Loucy (cell line): ENCODE results near the gene MRPL28.
"Not testable (repeated sequence)": the region's sequence is repeated elsewhere in the genome, so short reads cannot be mapped to it uniquely, and the experiment has no call there.

ENCODE experiments used
- H2AFZ ChIP-seq: fragments of 200-600 bp; sonication (generic); 2 replicates; pipeline ENCODE4 v1.6.0; 2016; ENCODE audit warnings: antibody characterized with exemption, mild to moderate bottlenecking, low read length, moderate library complexity
- H3F3A ChIP-seq: fragments of 200-600 bp; 2 replicates; pipeline ENCODE4 v1.6.0; 2016; ENCODE audit warnings: antibody characterized with exemption, low read depth, mild to moderate bottlenecking
- H3K27me3 ChIP-seq: fragments of 200-600 bp; sonication (generic); 2 replicates; pipeline ENCODE4 v1.6.1; 2014; ENCODE audit warnings: low read length, mild to moderate bottlenecking; ENCODE audit not compliant: insufficient read depth, poor library complexity, severe bottlenecking
- H3K36me3 ChIP-seq: fragments of 200-600 bp; sonication (generic); 2 replicates; pipeline ENCODE4 v1.6.1; 2016; ENCODE audit warnings: low read length; ENCODE audit not compliant: insufficient read depth
- H3K4me1 ChIP-seq: fragments of 200-600 bp; sonication (generic); 2 replicates; pipeline ENCODE4 v1.5.1; 2014; ENCODE audit warnings: low read length, mild to moderate bottlenecking; ENCODE audit not compliant: insufficient read depth, poor library complexity, severe bottlenecking
- H3K4me2 ChIP-seq: fragments of 200-600 bp; sonication (generic); 2 replicates; pipeline ENCODE4 v1.6.0; 2014; ENCODE audit warnings: antibody characterized with exemption, low read length, low read depth, mild to moderate bottlenecking; ENCODE audit not compliant: poor library complexity, severe bottlenecking
- H3K4me3 ChIP-seq: fragments of 200-600 bp; sonication (generic); 2 replicates; pipeline ENCODE4 v1.5.1; 2014; ENCODE audit warnings: low read length, mild to moderate bottlenecking, mixed read lengths; ENCODE audit not compliant: poor library complexity, severe bottlenecking
- H3K79me2 ChIP-seq: fragments of 200-600 bp; sonication (generic); 2 replicates; pipeline ENCODE4 v1.6.1; 2014; ENCODE audit warnings: low read length; ENCODE audit not compliant: insufficient read depth
- H3K9ac ChIP-seq: fragments of 200-600 bp; sonication (generic); 2 replicates; pipeline ENCODE4 v1.6.0; 2014; ENCODE audit warnings: mild to moderate bottlenecking, low read depth, low read length, moderate library complexity; ENCODE audit not compliant: poor library complexity, severe bottlenecking
- H3K9me2 ChIP-seq: fragments of 200-600 bp; sonication (generic); replicated peaks from 2 replicates; pipeline ENCODE4 v1.6.1; 2016; ENCODE audit warnings: low read depth, low read length, mixed read lengths
- H3K9me3 ChIP-seq: fragments of 200-600 bp; sonication (generic); 2 replicates; pipeline ENCODE4 v1.6.1; 2014; ENCODE audit warnings: mild to moderate bottlenecking, antibody characterized with exemption, low read length, low read depth; ENCODE audit not compliant: insufficient read depth
- H4K20me1 ChIP-seq: fragments of 200-600 bp; sonication (generic); 2 replicates; pipeline ENCODE4 v1.6.0; 2014; ENCODE audit warnings: antibody characterized with exemption, low read length, mild to moderate bottlenecking; ENCODE audit not compliant: insufficient read depth, poor library complexity, severe bottlenecking
- EZH2phosphoT487 ChIP-seq: fragments of 200-600 bp; IDR thresholded peaks from 2 replicates; pipeline ENCODE4 v1.6.1; 2018; ENCODE audit warnings: antibody characterized with exemption, mild to moderate bottlenecking, moderate library complexity, borderline replicate concordance
- TF ChIP-seq, protein P1 (sequence below): fragments of 200-600 bp; sonication (generic); conservative IDR thresholded peaks from 2 replicates; pipeline ENCODE4 v1.5.1; 2014; ENCODE audit warnings: mild to moderate bottlenecking, antibody characterized with exemption, low read length

MRPL28 gene

DNA sequence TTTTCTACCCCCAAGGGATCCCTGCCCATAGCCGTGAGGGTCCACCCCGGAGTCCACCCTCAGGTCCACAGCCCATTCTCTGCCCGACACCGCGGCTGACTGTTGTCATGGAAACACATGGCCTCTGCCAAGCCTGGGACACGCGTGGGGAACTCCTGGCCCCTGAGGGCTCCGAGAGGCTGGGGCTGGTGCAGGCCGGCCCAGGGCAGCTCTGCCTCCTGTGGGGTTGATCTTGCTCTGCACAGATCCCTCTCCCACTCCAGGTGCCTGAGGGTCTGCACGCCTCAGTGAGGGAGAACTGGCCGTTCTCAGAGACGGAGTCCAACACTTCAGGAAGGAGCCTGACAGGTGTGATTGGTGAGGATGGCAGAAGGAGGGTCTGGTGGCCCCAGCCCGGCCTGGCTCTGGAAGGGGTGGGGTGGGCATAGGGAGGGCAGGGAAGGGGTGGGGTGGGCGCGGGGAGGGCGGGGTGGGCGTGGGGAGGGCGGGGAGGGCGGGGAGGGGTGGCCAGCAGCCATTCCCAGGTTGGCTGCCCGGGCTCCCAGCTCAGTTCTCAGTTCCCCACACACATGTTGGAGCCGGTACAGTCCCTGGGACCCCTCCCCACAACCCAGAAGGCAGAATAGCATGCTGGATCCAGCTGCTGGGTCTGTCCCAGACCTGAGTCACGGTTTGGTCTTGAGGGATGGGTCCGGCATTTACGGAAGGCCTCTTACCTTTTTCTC is 6.4 kb downstream of the MRPL28 start:
- H3F3A ChIP-seq = no peaks in the 10 kb centered on the region
- no peaks in the 10 kb centered on the region; the same call in 1 of the 2 replicates for H3K36me3 ChIP-seq
- no peaks in the 10 kb centered on the region for H3K9me2 ChIP-seq
- no peak overlapping the region for H3K9ac ChIP-seq
- no peaks in the 10 kb centered on the region for H3K79me2 ChIP-seq
- H3K9me3 ChIP-seq = no peaks in the 10 kb centered on the region
- no peaks in the 10 kb centered on the region for H4K20me1 ChIP-seq
- no peak overlapping the region for H3K4me2 ChIP-seq
- H3K27me3 ChIP-seq = no peaks in the 10 kb centered on the region
- TF ChIP-seq, protein P1, sequence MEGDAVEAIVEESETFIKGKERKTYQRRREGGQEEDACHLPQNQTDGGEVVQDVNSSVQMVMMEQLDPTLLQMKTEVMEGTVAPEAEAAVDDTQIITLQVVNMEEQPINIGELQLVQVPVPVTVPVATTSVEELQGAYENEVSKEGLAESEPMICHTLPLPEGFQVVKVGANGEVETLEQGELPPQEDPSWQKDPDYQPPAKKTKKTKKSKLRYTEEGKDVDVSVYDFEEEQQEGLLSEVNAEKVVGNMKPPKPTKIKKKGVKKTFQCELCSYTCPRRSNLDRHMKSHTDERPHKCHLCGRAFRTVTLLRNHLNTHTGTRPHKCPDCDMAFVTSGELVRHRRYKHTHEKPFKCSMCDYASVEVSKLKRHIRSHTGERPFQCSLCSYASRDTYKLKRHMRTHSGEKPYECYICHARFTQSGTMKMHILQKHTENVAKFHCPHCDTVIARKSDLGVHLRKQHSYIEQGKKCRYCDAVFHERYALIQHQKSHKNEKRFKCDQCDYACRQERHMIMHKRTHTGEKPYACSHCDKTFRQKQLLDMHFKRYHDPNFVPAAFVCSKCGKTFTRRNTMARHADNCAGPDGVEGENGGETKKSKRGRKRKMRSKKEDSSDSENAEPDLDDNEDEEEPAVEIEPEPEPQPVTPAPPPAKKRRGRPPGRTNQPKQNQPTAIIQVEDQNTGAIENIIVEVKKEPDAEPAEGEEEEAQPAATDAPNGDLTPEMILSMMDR = no peak
- no peak for TF ChIP-seq EZH2phosphoT487
- H3K4me1 ChIP-seq = no peaks in the 10 kb centered on the region
- no peak overlapping the region for H3K4me3 ChIP-seq
- no peak overlapping the region for H2AFZ ChIP-seq

DNA sequence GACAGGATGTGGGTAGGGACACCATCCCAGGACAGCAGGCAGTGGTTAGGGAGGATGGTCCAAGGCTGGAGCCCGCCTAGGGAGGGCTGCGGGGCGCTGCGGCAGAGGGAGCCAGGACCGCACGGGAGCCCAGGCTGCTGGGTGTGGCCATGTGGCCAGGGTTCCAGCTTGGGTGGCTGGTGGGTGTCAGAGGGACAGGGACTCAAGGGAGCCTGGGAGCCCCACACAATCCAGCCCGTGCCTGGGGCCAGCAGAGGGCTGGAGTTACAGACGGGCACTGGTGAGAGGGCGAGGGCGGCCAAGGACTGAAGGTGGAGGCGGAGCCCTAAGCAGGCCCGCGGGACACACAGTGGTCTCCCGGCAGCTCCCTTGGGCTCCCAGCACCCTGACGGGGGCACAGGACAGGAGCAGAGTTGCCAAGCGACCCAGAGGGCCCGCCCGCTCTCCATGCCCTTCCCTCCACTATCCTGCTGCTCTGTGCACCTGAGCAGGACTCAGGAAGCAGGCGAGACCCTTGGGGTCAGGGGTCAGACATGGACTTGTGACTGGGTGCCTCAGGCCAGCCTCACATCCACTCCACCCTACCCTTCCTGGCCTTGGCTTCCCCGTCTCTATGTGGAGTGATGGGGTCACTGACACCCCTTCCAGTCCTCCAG is 7.1 kb downstream of the MRPL28 start:
- H2AFZ ChIP-seq = no peak overlapping the region
- no peaks in the 10 kb centered on the region for H4K20me1 ChIP-seq
- H3K36me3 ChIP-seq = no peaks in the 10 kb centered on the region; the same call in 1 of the 2 replicates
- H3F3A ChIP-seq = no peaks in the 10 kb centered on the region
- no peaks in the 10 kb centered on the region for H3K4me1 ChIP-seq
- no peaks in the 10 kb centered on the region for H3K79me2 ChIP-seq
- H3K9me3 ChIP-seq = no peaks in the 10 kb centered on the region
- H3K4me3 ChIP-seq = no peak overlapping the region
- no peaks in the 10 kb centered on the region for H3K27me3 ChIP-seq
- H3K9me2 ChIP-seq = no peaks in the 10 kb centered on the region
- H3K4me2 ChIP-seq = no peak overlapping the region
- no peak overlapping the region for H3K9ac ChIP-seq
- TF ChIP-seq, protein P1 = no peak
- TF ChIP-seq EZH2phosphoT487 = no peak

DNA sequence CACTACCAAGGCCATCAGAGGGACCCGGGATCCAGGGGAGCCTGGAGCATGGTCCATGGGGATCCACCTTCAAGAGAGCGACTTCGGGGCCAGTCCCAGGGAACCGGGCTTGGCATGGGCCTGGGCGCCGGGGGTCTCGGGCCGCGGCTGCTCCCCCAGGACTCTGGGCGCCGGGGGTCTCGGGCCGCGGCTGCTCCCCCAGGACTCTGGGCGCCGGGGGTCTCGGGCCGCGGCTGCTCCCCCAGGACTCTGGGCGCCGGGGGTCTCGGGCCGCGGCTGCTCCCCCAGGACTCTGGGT is 7.7 kb downstream of the MRPL28 start:
- not testable (repeated sequence) for H3K9me3 ChIP-seq, H3K36me3 ChIP-seq, H3K4me1 ChIP-seq, H3K27me3 ChIP-seq, H3K9me2 ChIP-seq, H3K79me2 ChIP-seq, H4K20me1 ChIP-seq, H3F3A ChIP-seq, H3K4me2 ChIP-seq, H3K4me3 ChIP-seq, H3K9ac ChIP-seq, H2AFZ ChIP-seq
